Ovary (tissue), 3 donors: ENCODE data around the gene RGS9.

Experiments used
- EP300 ChIP-seq: sonication (generic); formaldehyde crosslinking; IDR thresholded peaks from one replicate; pipeline ENCODE4 v1.6.1; 2017; ENCODE audit warnings: antibody characterized with exemption
- POLR2A ChIP-seq: fragments of 450-650 bp; IDR thresholded peaks from one replicate; pipeline ENCODE4 v1.6.1; 2017; ENCODE audit warnings: antibody characterized with exemption, mild to moderate bottlenecking, moderate library complexity
- TF ChIP-seq, protein P1 (sequence below), 3 donors: fragments of 450-650 bp in 2 of 3; fragments of 200-600 bp in 1 of 3; IDR thresholded peaks; one replicate each; pipeline versions ENCODE4 v1.5.1 to v1.8.0; 2016 to 2022; ENCODE audit warnings: antibody characterized with exemption in 3 of 3, mild to moderate bottlenecking in 1 of 3
- donor health status: DM: no; HTN: no; CAD: no.

GRCh38 chr17:65220732-65221131, 83.6 kb downstream of the RGS9 start:
- no peak for TF ChIP-seq EP300
- TF ChIP-seq, protein P1, sequence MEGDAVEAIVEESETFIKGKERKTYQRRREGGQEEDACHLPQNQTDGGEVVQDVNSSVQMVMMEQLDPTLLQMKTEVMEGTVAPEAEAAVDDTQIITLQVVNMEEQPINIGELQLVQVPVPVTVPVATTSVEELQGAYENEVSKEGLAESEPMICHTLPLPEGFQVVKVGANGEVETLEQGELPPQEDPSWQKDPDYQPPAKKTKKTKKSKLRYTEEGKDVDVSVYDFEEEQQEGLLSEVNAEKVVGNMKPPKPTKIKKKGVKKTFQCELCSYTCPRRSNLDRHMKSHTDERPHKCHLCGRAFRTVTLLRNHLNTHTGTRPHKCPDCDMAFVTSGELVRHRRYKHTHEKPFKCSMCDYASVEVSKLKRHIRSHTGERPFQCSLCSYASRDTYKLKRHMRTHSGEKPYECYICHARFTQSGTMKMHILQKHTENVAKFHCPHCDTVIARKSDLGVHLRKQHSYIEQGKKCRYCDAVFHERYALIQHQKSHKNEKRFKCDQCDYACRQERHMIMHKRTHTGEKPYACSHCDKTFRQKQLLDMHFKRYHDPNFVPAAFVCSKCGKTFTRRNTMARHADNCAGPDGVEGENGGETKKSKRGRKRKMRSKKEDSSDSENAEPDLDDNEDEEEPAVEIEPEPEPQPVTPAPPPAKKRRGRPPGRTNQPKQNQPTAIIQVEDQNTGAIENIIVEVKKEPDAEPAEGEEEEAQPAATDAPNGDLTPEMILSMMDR (IDR thresholded peaks at IDR 0.05): no peak
- TF ChIP-seq POLR2A: no peak
